H1 (cell line): ENCODE results near the gene CTNNA3. TPM values are rescaled to one million over a fixed set of nuclear protein-coding genes. Genes with fewer than 3 reads are reported as not detected.

Experiments used
- CBX8 ChIP-seq: fragments of 300-800, 300-1000 bp; sonication (generic); IDR thresholded peaks from 2 replicates; pipeline ENCODE4 v1.7.1; 2016; ENCODE audit warnings: low read depth, low read length, borderline replicate concordance
- MAFK ChIP-seq: IDR thresholded peaks from 2 replicates; pipeline ENCODE4 v1.6.1; 2012; ENCODE audit warnings: low read depth, mild to moderate bottlenecking, improper control_type of control experiment, low read length
- POU5F1 ChIP-seq: IDR thresholded peaks from 2 replicates; pipeline ENCODE4 v1.6.1; 2011; ENCODE audit warnings: low read depth, mild to moderate bottlenecking, low read length, moderate library complexity
- RBBP5 ChIP-seq: IDR thresholded peaks from 2 replicates; pipeline ENCODE4 v1.7.1; 2012; ENCODE audit warnings: low read depth, mild to moderate bottlenecking, inconsistent platforms, low read length, moderate library complexity, borderline replicate concordance
- SUZ12 ChIP-seq: fragments of 200-600 bp; sonication (generic); IDR thresholded peaks from 2 replicates; pipeline ENCODE4 v1.6.1; 2012; ENCODE audit warnings: mild to moderate bottlenecking, inconsistent platforms, low read length, moderate library complexity, mixed read lengths
- TCF12 ChIP-seq: IDR thresholded peaks from 2 replicates; pipeline ENCODE4 v1.6.1; 2011; ENCODE audit warnings: low read depth, mild to moderate bottlenecking, low read length
- TEAD4 ChIP-seq: IDR thresholded peaks from 2 replicates; pipeline ENCODE4 v1.6.1; 2012; ENCODE audit warnings: low read depth, low read length, inconsistent platforms, mixed read lengths
- polyA plus RNA-seq, 7 experiments: library from polyadenylated mRNA; depleted of rRNA in 3 of 7; stranded (reverse) in 5 of 7; unstranded in 2 of 7; fragments of >200 nt in 5 of 7; fragments of 200-250 nt in 2 of 7; gene quantifications; 1 replicate in 5 of 7; 2 replicates in 1 of 7; 4 replicates in 1 of 7; pipeline versions ENCODE4 v1.2.1 to v1.2.3, GENCODE V29; 2011 to 2013; ENCODE audit warnings: missing spikeins in 2 of 7, mixed read lengths in 2 of 7
- total RNA-seq: library from RNA; stranded (reverse); fragmentation: NEBNext Ultra II Directional; extraction: Animal tissue kit (Norgen Biotek cat#: 25700); gene quantifications from 2 replicates; pipeline ENCODE4 v1.2.1, GENCODE V29; 2021
- TF ChIP-seq, protein P1 (sequence below), 3 experiments: IDR thresholded peaks; 1 replicate in 2 of 3; 2 replicates in 1 of 3; pipeline versions ENCODE4 v1.5.1 to v1.6.1; 2011; ENCODE audit warnings: low read length in 3 of 3, mild to moderate bottlenecking in 3 of 3, inconsistent platforms in 2 of 3, low read depth in 1 of 3, moderate library complexity in 1 of 3; ENCODE audit not compliant: insufficient read depth in 1 of 3; ENCODE audit errors: control extremely low read depth in 1 of 3

CTNNA3 gene
- total and polyA plus RNA-seq, 2 of the 8 experiments (the other 6 are each of a cell fraction or from before 2014, with no cell fraction given) = 1.3 to 1.5 TPM

DNA sequence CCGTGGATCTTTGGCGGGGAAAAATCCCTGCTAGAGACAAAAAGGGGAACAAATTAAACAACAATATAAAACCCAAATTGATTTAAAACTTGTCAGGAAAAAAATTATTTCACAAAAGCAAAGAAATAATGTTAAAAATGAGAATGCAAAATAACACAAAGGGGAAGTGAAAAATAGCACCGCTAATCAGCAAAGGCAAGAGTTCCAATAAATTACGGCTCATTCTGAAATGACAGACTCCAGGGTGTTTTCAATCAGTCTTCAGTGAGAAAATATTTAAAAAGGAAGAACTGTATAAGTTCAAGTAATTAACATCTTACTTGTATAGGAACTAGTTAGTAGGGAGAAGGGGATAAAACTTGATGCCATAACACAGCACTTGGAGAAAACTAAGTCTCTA lies 433.3 kb downstream of the CTNNA3 start (continued):
- TF ChIP-seq, protein P1, sequence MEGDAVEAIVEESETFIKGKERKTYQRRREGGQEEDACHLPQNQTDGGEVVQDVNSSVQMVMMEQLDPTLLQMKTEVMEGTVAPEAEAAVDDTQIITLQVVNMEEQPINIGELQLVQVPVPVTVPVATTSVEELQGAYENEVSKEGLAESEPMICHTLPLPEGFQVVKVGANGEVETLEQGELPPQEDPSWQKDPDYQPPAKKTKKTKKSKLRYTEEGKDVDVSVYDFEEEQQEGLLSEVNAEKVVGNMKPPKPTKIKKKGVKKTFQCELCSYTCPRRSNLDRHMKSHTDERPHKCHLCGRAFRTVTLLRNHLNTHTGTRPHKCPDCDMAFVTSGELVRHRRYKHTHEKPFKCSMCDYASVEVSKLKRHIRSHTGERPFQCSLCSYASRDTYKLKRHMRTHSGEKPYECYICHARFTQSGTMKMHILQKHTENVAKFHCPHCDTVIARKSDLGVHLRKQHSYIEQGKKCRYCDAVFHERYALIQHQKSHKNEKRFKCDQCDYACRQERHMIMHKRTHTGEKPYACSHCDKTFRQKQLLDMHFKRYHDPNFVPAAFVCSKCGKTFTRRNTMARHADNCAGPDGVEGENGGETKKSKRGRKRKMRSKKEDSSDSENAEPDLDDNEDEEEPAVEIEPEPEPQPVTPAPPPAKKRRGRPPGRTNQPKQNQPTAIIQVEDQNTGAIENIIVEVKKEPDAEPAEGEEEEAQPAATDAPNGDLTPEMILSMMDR (IDR thresholded peaks at IDR 0.05; ENCODE audit: control extremely low read depth in 1 of 3, insufficient read depth in 1 of 3, low read depth in 1 of 3, low read length in 3 of 3) = no peak
- TF ChIP-seq RBBP5 = no peak
- TF ChIP-seq TCF12 = no peak
- no peak for TF ChIP-seq TEAD4
- TF ChIP-seq SUZ12 = no peak
- no peak for TF ChIP-seq POU5F1
- TF ChIP-seq CBX8 = no peak
- no peak for TF ChIP-seq MAFK
